CD8-positive, alpha-beta memory T cell (primary cell): ENCODE results near the gene ARHGAP27. TPM values are rescaled to one million over a fixed set of nuclear protein-coding genes. Genes with fewer than 3 reads are reported as not detected.

ENCODE experiments used
- CTCF ChIA-PET: fragments of 350-600 bp; sonication (Branson Sonifier 250); formaldehyde crosslinking; loops from one replicate; lab custom pipeline; 2021; ENCODE audit warnings: antibody characterized with exemption; lab: Charles Lee
- POLR2A ChIA-PET: fragments of 350-600 bp; sonication (Branson Sonifier 250); formaldehyde crosslinking; loops from one replicate; lab custom pipeline; 2021; ENCODE audit warnings: antibody characterized with exemption; lab: Charles Lee
- DNase-seq, 5 donors: peaks; one replicate each; pipeline versions ENCODE4 v3.0.0 to v3.0.0-alpha.2; 2020 to 2022; ENCODE audit warnings: mixed read lengths in 1 of 5
- H3K27ac ChIP-seq: one replicate; pipeline ENCODE4 v1.7.0; 2013; ENCODE audit warnings: low read depth, mild to moderate bottlenecking, low read length, moderate library complexity
- H3K27me3 ChIP-seq: 2 replicates; pipeline ENCODE4 v1.7.0; 2013; ENCODE audit warnings: low read length, mild to moderate bottlenecking; ENCODE audit not compliant: insufficient read depth, poor library complexity, severe bottlenecking
- H3K36me3 ChIP-seq: 2 replicates; pipeline ENCODE4 v1.7.0; 2013; ENCODE audit warnings: mild to moderate bottlenecking, low read length, moderate library complexity; ENCODE audit not compliant: insufficient read depth
- H3K4me1 ChIP-seq: 2 replicates; pipeline ENCODE4 v1.7.0; 2013; ENCODE audit warnings: mild to moderate bottlenecking, low read length, moderate library complexity; ENCODE audit not compliant: insufficient read depth
- H3K4me3 ChIP-seq: 2 replicates; pipeline ENCODE4 v1.7.0; 2013; ENCODE audit warnings: mild to moderate bottlenecking, low read length
- H3K9me3 ChIP-seq: 2 replicates; pipeline ENCODE4 v1.7.0; 2013; ENCODE audit warnings: mild to moderate bottlenecking, low read length
- H3K27ac Mint-ChIP-seq, 8 donors: one replicate each; pipeline ENCODE4 v1.8.0; 2020 to 2021; ENCODE audit warnings: mixed read lengths in 8 of 8, mild to moderate bottlenecking in 6 of 8, inconsistent platforms in 3 of 8, moderate library complexity in 3 of 8
- H3K27me3 Mint-ChIP-seq, 2 donors: one replicate each; pipeline ENCODE4 v1.8.0; 2020 to 2021; ENCODE audit warnings: mixed read lengths in 2 of 2, mild to moderate bottlenecking in 1 of 2, moderate library complexity in 1 of 2
- H3K36me3 Mint-ChIP-seq, 3 donors: one replicate each; pipeline ENCODE4 v1.8.0; 2020 to 2021; ENCODE audit warnings: mixed read lengths in 3 of 3, inconsistent platforms in 1 of 3, mild to moderate bottlenecking in 1 of 3
- H3K4me1 Mint-ChIP-seq, 3 donors: one replicate each; pipeline ENCODE4 v1.8.0; 2020 to 2021; ENCODE audit warnings: mixed read lengths in 3 of 3, inconsistent platforms in 1 of 3, mild to moderate bottlenecking in 1 of 3
- H3K4me3 Mint-ChIP-seq, 7 donors: one replicate each; pipeline ENCODE4 v1.8.0; 2020 to 2021; ENCODE audit warnings: mixed read lengths in 7 of 7, mild to moderate bottlenecking in 6 of 7, moderate library complexity in 4 of 7, inconsistent platforms in 2 of 7
- H3K9me3 Mint-ChIP-seq, 5 donors: one replicate each; pipeline ENCODE4 v1.8.0; 2020 to 2022; ENCODE audit warnings: mixed read lengths in 5 of 5, mild to moderate bottlenecking in 3 of 5, moderate library complexity in 2 of 5, inconsistent platforms in 1 of 5
- polyA plus RNA-seq: library from polyadenylated mRNA; unstranded; fragments of 300-500 nt; fragmentation: Illumina TruSeq; gene quantifications from one replicate; pipeline ENCODE4 v1.2.3, GENCODE V29; 2021
- total RNA-seq, 2 experiments: library from RNA; stranded (reverse); gene quantifications; one replicate each; pipeline ENCODE4 v1.2.3, GENCODE V29; 2021

ARHGAP27 gene
- total and polyA plus RNA-seq, 3 experiments from 2014 or later = 32.3 to 43.8 (median 39.9) TPM

DNA sequence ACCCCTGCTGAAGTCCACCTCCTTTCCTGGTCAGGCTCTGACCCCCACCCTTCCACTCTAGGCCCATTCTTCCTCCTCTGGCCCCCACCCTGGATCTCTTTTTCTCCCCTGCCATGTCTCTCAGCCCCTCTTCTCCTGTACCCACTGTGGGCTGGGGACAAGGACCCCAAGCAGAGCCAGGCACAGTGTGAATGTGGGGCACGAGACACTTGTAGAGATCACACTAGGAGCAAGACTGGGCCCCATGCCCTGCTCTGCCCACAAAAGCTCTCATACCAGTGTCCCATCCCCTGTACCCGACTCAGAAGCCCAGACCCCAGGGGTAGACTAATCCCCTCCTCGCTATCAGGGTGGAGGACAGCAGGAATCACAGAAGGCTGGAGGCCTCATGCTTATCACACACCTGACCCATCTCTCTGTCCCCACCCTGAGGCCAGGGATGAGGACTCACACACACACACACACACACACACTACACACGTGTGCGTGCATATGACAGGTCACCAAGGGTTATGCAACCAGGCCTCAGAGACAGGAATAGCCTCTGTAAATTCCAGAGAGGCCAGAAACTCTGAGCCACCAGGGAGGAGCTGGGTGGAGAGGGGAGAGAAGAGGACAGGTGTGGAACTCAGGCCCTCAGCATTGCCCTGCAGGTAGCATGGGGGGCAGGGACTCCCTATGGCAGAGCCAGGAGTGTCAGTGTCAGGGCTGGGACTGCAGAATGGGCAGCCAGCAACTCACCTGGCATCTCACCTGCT, 21.1 kb downstream of the ARHGAP27 start:
- Histone ChIP-seq H3K36me3 (peaks cover 6% of the 10 kb centered on the region), H3K9me3 (no peaks in the 10 kb centered on the region), H3K27me3 (no peaks in the 10 kb centered on the region), H3K27ac (peak overlapping the region; percentile 84), H3K4me1 (peaks cover 48% of the 10 kb centered on the region), H3K4me3 (no peak overlapping the region)
- CTCF ChIA-PET = no interaction called here
- Mint-ChIP-seq H3K4me1 (peaks cover 45 to 54% (median 46%) of the 10 kb centered on the region in 3 donors), H3K9me3 (no peaks in the 10 kb centered on the region), H3K36me3 (peaks cover 0 to 24% (median 0%) of the 10 kb centered on the region in 3 donors), H3K4me3 (peak overlapping the region; percentile 96 to 100 (median 99)), H3K27ac (peak overlapping the region; percentile 92 to 99 (median 98)), H3K27me3 (peaks cover 0 to 3% of the 10 kb centered on the region in 2 donors)
- POLR2A ChIA-PET = no interaction called here
- DNase-seq = no peak

DNA sequence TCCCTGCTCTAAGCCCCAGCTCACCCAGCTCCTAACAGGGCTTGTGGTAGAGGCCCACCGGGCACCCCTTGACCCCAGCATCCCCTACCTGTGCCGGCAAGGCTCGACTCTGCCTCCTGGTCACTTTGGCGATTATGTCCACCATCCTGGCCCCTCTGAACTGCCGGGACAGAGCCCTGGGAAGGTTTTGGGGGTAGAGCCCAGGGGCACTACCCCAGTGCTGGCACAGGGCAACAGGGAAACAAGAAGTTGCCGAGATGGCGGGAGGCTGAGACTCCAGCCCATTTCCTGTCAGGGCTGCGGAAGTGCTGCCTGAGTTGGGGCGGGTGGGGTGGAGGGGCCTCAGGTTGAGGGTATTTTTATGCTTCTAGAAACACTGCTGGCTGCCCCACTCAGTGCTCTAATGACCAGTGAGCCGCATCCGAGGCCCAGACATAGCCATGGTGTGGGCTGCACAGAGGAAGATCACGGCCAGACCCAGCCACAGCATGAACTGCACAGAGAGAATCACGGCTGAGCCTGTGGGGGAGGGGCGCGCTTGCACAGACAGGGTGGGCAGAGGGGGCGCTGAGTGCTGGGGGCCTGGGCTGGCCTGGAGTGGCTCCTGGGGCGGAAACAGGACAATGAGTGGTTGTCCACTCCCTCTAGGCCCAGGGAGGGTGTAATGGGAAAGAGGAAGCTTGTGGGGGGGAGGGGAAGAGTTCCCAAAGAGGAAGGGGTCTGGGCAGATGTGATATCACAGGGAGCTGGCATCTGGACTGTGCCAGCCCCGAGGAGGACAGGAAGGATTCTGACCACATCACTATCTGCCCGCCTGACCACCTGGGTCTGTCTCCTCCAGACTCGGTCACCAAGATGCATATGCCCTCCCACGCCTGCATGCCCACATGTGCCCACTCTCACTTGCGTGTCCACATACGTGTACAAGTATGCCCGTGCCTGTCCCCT, 22.3 kb downstream of the ARHGAP27 start:
- Mint-ChIP-seq H3K4me3 (peak overlapping the region; percentile 96 to 100 (median 99)), H3K27ac (peak overlapping the region; percentile 92 to 99 (median 98)), H3K36me3 (peaks cover 0 to 29% (median 0%) of the 10 kb centered on the region in 3 donors), H3K9me3 (no peaks in the 10 kb centered on the region), H3K4me1 (peaks cover 46 to 59% (median 50%) of the 10 kb centered on the region in 3 donors), H3K27me3 (peaks cover 0 to 3% of the 10 kb centered on the region in 2 donors)
- Histone ChIP-seq H3K27me3 (no peaks in the 10 kb centered on the region), H3K9me3 (no peaks in the 10 kb centered on the region), H3K36me3 (peaks cover 9% of the 10 kb centered on the region), H3K4me1 (peaks cover 48% of the 10 kb centered on the region), H3K4me3 (peak overlapping the region; percentile 100), H3K27ac (peak overlapping the region; percentile 84)
- DNase-seq = peak; percentile 42 to 70 (median 56)
- ChIA-PET CTCF (interaction anchor here (1.1 to 4.0 kb wide), 3 partner anchors 18 to 140 kb away, joined by 3 to 12 read pairs (median 6); no protein-coding TSS in a partner anchor), POLR2A (interaction anchor here (0.6 to 1.0 kb wide), 2 partner anchors 163 to 318 kb away, joined by 3 to 4 read pairs; no protein-coding TSS in a partner anchor)

DNA sequence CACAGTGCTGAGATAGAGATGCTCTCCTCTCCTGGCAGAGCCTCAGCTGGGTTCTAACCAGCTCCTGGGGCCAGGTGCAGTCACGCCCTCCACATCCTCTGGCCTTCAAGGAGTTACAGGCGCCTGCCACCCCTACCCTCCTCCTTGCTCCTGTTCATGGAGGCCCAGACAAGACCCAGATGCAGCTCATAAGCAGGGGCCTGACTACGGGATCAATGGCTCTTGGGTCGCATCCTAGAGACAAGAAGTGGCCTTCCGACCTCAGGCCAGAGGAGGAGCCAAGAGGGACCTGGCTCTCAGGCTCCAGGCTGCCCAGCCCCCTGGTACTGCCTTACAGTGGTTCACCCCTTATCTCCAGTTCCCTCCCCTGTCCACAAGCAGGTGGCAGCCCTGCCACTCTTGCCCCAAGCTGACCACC, 23.0 kb downstream of the ARHGAP27 start:
- Histone ChIP-seq H3K4me3 (peak overlapping the region; percentile 100), H3K36me3 (peaks cover 13% of the 10 kb centered on the region), H3K27ac (peak overlapping the region; percentile 84), H3K4me1 (peaks cover 48% of the 10 kb centered on the region), H3K9me3 (no peaks in the 10 kb centered on the region), H3K27me3 (no peaks in the 10 kb centered on the region)
- POLR2A ChIA-PET = interaction anchor here (1.0 kb wide), 1 partner anchor 163 kb away, joined by 3 read pairs; no protein-coding TSS in a partner anchor
- peaks cover 44 to 59% (median 50%) of the 10 kb centered on the region in 3 donors for H3K4me1 Mint-ChIP-seq
- no peaks in the 10 kb centered on the region for H3K9me3 Mint-ChIP-seq
- peaks cover 0 to 33% (median 0%) of the 10 kb centered on the region in 3 donors for H3K36me3 Mint-ChIP-seq
- peak overlapping the region; percentile 92 to 99 (median 98) for H3K27ac Mint-ChIP-seq
- no peak for DNase-seq
- H3K27me3 Mint-ChIP-seq = no peaks in the 10 kb centered on the region
- H3K4me3 Mint-ChIP-seq = peak overlapping the region; percentile 96 to 100 (median 99)
- CTCF ChIA-PET = interaction anchor here (1.0 to 4.0 kb wide), 9 partner anchors 12 to 1047 kb away, joined by 3 to 12 read pairs (median 4); partner anchors contain the start of genes FAM171A2 and HEXIM1

DNA sequence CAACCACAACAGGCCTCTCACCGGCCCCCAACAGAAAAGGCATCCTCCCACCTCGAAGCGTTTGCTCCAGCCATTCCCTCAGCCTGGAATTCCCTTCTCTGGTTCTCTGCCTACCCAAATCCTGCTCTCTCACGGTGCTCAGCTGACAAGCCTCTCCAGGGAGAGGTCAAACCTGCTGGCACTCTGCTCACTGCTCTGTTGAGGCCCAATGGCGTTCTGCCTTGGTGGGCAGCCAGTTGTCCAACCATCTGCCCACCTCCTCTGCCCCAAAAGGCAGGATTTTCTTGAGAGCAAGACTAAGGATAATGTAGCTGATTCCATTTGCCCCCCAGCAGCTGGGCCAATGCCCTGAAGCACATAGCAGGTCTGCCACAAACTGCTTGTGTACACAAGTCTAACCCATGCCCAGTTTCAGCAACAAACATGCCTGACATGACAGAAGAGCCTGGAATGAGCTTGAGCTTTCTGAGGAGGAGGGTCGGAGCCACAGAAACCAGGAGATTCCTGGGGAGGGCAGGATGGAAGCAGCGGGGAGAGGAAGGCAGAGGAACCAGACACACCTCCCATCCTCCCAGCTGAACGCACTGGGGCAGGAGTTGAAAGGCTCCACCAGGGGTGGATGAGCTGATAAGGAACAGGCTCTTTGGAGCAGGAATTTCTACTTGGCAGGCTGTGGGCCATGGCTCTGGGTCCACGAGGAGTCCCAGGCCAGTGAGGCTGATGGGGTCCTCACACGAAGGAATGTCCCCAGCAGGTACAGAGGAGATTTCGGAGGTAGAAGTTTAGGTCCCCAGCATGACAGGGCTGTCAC, 23.9 kb downstream of the ARHGAP27 start:
- POLR2A ChIA-PET = no interaction called here
- H3K9me3 Mint-ChIP-seq = no peaks in the 10 kb centered on the region
- peak overlapping the region; percentile 96 to 100 (median 99) for H3K4me3 Mint-ChIP-seq
- CTCF ChIA-PET = interaction anchor here (1.0 to 4.0 kb wide), 9 partner anchors 11 to 1046 kb away, joined by 3 to 12 read pairs (median 4); partner anchors contain the start of genes FAM171A2 and HEXIM1
- peak in 1 of 5 donors; percentile 30 for DNase-seq
- H3K4me3 ChIP-seq = peak overlapping the region; percentile 100
- no peaks in the 10 kb centered on the region for H3K27me3 Mint-ChIP-seq
- peaks cover 44 to 59% (median 52%) of the 10 kb centered on the region in 3 donors for H3K4me1 Mint-ChIP-seq
- peak overlapping the region; percentile 92 to 99 (median 98) for H3K27ac Mint-ChIP-seq
- H3K36me3 Mint-ChIP-seq = peaks cover 0 to 42% (median 0%) of the 10 kb centered on the region in 3 donors
- peaks cover 48% of the 10 kb centered on the region for H3K4me1 ChIP-seq
- no peaks in the 10 kb centered on the region for H3K9me3 ChIP-seq
- no peaks in the 10 kb centered on the region for H3K27me3 ChIP-seq
- peaks cover 21% of the 10 kb centered on the region for H3K36me3 ChIP-seq
- peak overlapping the region; percentile 84 for H3K27ac ChIP-seq

DNA sequence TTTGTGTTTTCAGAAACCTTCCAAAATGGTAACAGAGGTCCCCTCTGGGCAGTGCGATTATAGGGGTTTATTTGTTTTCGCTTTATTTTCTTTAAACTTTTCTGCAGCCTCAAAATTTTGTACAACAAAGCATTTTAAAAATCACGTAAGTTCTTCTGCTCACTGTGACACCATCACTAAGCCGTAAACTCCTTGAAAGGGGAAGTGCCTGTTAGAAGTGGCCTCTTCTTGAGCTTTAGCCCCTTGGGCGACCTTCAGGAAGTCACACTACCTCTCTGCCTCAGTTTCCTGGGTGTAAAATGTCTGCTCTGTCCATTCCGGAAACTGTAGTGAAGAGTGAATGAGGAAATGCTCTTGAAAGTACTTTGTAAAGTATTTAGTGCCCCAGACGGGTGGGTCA, 26.6 kb downstream of the ARHGAP27 start:
- peak in 1 of 5 donors; percentile 12 for DNase-seq
- no peaks in the 10 kb centered on the region for H3K9me3 ChIP-seq
- H3K27ac ChIP-seq = no peak overlapping the region
- H3K4me3 Mint-ChIP-seq = no peak overlapping the region
- H3K27ac Mint-ChIP-seq = peak overlapping the region in 3 of 8 donors; percentile 17 to 42 (median 27)
- H3K9me3 Mint-ChIP-seq = no peaks in the 10 kb centered on the region
- H3K4me3 ChIP-seq = no peak overlapping the region
- H3K36me3 ChIP-seq = peaks cover 46% of the 10 kb centered on the region
- H3K36me3 Mint-ChIP-seq = peaks cover 0 to 68% (median 5%) of the 10 kb centered on the region in 3 donors
- no peaks in the 10 kb centered on the region for H3K27me3 Mint-ChIP-seq
- ChIA-PET CTCF (no interaction called here), POLR2A (no interaction called here)
- no peaks in the 10 kb centered on the region for H3K27me3 ChIP-seq
- peaks cover 41 to 47% (median 45%) of the 10 kb centered on the region in 3 donors for H3K4me1 Mint-ChIP-seq
- peaks cover 34% of the 10 kb centered on the region for H3K4me1 ChIP-seq

DNA sequence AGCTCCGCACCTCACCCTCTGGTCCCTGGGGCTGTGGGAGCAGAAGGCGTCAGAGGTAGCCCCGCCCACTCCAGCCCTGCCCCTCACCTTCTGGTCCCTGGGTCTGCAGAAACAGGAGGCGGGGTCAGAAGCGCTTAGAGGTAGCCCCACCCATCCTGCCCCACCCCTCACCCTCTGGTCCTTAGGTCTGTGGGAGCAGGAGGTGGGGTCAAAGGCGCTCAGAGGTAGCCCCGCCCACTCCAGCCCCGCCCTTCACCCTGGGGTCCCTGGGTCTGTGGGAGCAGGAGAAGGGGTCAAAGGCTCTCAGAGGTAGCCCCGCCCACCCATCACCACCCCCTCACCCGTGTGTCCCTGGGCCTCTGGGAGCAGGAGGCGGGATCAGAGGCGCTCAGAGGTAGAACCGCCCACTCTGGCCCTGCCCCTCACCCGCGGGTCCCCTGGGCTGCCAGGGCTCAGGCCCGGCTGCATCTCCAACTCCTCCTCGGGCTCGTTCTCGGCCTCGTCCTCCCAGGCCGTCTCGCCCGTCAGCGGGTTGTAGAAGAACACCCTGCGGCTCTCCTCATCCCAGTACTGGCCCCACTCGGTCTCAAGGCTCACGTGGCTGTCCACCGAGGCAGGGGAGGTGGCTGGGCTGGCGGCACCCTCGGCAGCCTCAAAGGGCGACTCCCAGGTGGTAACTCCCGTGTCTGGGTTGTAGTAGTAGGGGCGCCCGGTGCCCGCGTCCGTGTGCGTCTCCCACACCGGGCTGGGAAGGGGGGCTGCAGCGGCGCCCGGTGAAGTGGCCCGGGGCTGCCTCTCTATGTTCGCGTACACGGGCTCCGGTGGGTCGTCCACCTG, 27.2 kb downstream of the ARHGAP27 start:
- peaks cover 28% of the 10 kb centered on the region for H3K4me1 ChIP-seq
- Mint-ChIP-seq H3K9me3 (no peaks in the 10 kb centered on the region), H3K27me3 (no peaks in the 10 kb centered on the region), H3K36me3 (peaks cover 0 to 74% (median 10%) of the 10 kb centered on the region in 3 donors), H3K4me1 (peaks cover 34 to 41% (median 40%) of the 10 kb centered on the region in 3 donors), H3K4me3 (no peak overlapping the region), H3K27ac (no peak overlapping the region)
- CTCF ChIA-PET = no interaction called here
- H3K27me3 ChIP-seq = no peaks in the 10 kb centered on the region
- H3K9me3 ChIP-seq = no peaks in the 10 kb centered on the region
- peaks cover 49% of the 10 kb centered on the region for H3K36me3 ChIP-seq
- POLR2A ChIA-PET = no interaction called here
- H3K4me3 ChIP-seq = no peak overlapping the region
- H3K27ac ChIP-seq = no peak overlapping the region
- no peak for DNase-seq
